SKM-1 (cell line): ENCODE results near the gene ROR1.
"Not testable (repeated sequence)": the region's sequence is repeated elsewhere in the genome, so short reads cannot be mapped to it uniquely, and the experiment has no call there.

Source experiments
- DNase-seq: peaks from one replicate; lab custom pipeline; 2025; ENCODE audit not compliant: unreplicated experiment; lab: John Stamatoyannopoulos, UW

Gene ROR1

DNA sequence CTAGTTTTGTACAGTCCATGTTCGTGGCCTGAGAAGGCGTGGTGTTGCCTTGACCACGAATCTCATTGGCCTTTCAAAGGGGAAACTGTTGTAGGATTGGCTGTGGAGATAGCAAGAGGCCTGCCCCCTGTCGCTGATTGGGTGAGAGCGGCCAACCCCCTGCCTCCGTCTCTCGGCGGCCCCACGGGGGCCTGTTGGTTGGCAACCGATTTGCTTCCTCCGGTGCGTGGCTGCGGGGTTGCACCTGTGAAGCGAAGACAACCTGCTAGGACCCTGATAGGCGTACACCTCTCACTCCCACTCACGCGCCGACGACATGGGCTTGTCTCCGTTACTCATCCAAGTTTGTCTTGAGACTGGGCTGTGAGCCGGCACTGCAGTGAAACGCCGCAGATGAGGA, 429.6 kb downstream of the ROR1 start, which contains the start of gene UBE2U:
UBE2U (plus strand) TSS at position 204 of the 400 bp plus-strand sequence. CDS start 428 bp downstream, outside the sequence.
- no peak for DNase-seq

GRCh38 chr1:64209221-64209620, 435.4 kb downstream of the ROR1 start:
- no peak for DNase-seq

- DNase-seq: no peak
These were observed 438.2 kb downstream of the ROR1 start for GRCh38 chr1:64212031-64212430.

- no peak for DNase-seq
These were observed 441.8 kb downstream of the ROR1 start for GRCh38 chr1:64215576-64215975.

DNA sequence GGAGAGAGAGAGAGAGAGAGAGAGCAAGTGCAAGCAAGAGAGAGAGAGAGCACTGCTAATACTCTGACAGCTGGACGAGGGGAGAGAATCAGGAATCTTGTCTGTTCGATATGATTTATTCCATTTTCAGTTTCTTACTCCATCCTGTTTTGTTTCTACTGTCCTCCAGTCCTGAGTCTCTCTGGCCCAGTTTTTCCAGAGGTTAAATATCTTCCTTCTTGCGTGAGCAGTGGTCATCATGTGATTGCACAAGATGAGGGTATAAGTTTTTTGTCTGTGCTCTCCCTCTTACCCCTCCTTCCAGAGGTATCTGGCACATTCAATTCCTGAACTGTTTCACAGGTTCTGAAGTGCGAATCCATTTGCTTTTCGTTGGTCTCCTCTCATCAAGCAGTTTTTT, 446.4 kb downstream of the ROR1 start:
- DNase-seq: no peak

- DNase-seq: no peak
These were observed 449.7 kb downstream of the ROR1 start for GRCh38 chr1:64223329-64224151.

GRCh38 chr1:64224236-64224635, 450.4 kb downstream of the ROR1 start:
- not testable (repeated sequence) for DNase-seq

DNA sequence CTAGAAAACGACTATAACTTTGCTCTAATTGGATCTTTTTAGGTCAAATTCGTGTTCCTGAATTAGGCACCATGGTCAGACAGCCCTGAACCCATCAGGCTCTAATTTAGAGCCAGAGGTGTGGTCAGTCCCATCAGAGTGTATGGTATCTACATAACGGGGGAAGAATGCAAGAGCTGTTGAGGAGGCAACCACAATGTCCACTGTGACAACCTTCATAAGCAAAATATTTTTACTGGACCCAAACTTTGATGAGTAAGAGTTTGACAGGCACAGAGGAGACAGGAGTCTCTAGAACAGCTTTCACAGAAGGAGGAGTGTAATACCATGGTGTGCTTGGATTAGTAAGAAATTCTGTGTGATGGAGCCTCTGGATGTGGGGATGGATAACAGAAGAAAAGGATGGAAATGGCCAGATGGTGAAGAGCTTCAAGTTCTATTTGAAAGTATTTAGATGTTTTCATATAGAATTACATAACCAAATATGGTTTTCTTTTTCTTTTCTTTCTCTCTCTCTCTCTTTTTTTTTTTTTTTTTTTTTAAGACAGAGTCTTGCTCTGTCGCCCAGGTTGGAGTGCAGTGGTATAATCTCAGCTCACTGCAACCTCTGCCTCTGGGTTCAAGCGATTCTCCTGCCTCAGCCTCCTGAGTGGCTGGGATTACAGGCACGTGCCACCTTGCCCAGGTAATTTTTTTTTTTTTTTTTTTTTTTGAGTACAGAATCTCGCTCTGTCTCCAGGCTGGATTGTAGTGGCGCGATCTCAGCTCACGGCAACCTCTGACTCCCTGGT, 454.5 kb downstream of the ROR1 start:
- DNase-seq: no peak

DNA sequence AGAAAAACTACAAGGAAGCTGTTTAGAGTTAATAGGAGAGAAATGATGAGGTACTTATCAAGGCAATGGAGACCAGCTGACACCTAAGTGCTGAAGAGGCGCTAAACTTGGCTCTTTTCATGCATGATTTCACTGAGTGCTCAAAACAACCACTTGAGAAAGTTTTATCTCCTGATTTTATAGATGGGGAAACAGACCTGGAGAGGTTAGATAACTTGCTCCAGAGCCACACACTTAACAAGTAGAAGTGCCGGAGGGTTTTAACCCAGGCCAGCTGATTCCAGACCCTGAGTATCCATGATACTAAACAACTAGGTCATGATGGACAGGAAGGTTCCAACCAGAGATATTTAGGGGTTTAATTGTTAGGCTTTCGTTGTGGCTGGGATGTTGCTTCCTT, 455.5 kb downstream of the ROR1 start:
- DNase-seq: no peak
